Measurements from ENCODE around the gene ALDH3A2. TPM values are rescaled to one million over a fixed set of nuclear protein-coding genes. Genes with fewer than 3 reads are reported as not detected.

The ALDH3A2 gene
- 45.2 and 46.3 TPM in 2 replicates for total RNA-seq (2014; rRNA removed; shearing (Covaris generic))
- polyA plus RNA-seq (2015; cell fraction: cytosol; rRNA removed), result 30.6 and 43.4 TPM in 2 replicates
- polyA plus RNA-seq (2015; cell fraction: nucleus; rRNA removed), result 31.0 and 48.1 TPM in 2 replicates

DNA sequence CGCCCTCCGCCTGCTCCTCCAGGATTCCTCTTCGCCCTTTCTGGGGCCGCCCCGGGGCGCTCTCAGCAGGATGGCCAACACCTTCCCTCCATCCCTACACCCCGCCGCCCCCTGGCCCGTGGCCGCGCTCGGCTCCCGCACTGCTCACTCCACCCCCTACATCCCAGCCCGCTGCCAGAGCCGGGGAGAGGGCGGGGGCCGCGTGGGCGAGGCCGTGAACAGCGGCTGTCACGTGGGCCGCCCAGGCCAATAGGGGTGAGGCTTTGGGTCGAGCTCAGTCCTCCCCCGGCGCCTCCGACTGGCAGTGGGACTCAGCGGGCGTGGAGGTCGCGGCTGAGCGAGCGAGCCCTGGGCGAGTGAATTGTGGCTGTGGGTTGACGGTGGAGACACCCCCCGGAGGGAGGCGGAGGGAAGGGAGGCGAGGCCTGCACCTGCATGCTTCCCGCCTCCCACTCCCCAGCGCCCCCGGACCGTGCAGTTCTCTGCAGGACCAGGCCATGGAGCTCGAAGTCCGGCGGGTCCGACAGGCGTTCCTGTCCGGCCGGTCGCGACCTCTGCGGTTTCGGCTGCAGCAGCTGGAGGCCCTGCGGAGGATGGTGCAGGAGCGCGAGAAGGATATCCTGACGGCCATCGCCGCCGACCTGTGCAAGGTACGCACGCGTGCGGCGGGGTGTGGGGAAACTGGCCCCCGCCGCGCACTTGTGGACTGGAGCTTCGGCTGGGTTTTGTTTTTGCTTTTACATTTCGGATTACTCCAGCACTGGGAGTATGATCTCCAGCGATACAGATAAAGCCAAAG is at the start of gene ALDH3A2:
Gene ALDH3A2 (plus strand): TSS at position 277 of the 799 bp plus-strand sequence. CDS start 221 bp downstream, at position 498.
- in situ Hi-C loops (cut with HindIII; ENCODE audit: low pct_unique_long_range_greater_than_20kb, low sequenced_read_pairs), result no loop called here
- peak; percentile 94 for DNase-seq (ENCODE audit: low read depth, low spot score)

DNA sequence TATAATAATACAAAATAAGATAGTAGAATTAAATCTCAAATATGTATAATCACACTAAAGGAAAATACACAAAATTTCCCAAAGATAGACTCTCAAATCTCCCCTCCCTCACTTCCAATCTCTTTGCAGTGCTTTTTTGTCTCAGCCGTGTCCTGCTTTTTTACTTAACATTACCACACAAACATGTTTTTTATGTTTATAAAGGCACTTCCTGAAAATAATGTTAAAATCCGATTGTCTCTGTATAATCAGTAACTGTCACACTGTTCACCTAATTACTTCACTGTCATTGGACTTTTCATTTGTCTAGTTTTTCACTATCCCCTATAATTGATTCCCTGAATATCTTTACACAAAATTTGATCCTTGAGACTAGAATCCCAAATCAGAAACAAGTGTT is 38.2 kb upstream of the ALDH3A2 start:
- DNase-seq (ENCODE audit: low read depth, low spot score), result no peak
- in situ Hi-C loops (cut with HindIII; ENCODE audit: low pct_unique_long_range_greater_than_20kb, low sequenced_read_pairs), result no loop called here

DNA sequence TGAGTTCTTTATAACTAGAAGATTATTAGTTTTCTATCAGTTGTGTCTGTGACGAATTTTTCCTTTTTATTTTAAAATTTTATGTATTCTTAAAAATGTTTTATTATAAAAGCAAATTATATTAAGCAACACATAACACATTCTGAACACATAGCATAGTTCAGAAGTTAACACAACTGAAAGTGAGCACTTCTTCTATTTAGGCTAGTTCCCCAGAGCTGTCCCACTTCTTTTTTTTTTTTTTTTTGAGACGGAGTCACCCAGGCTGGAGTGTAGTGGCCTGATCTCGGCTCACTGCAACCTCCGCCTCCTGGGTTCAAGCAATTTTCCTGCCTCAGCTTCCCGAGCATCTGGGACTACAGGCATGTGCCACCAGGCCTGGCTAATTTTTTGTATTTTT is 37.7 kb upstream of the ALDH3A2 start:
- in situ Hi-C loops (cut with HindIII; ENCODE audit: low pct_unique_long_range_greater_than_20kb, low sequenced_read_pairs), result no loop called here
- DNase-seq (ENCODE audit: low read depth, low spot score), result no peak

DNA sequence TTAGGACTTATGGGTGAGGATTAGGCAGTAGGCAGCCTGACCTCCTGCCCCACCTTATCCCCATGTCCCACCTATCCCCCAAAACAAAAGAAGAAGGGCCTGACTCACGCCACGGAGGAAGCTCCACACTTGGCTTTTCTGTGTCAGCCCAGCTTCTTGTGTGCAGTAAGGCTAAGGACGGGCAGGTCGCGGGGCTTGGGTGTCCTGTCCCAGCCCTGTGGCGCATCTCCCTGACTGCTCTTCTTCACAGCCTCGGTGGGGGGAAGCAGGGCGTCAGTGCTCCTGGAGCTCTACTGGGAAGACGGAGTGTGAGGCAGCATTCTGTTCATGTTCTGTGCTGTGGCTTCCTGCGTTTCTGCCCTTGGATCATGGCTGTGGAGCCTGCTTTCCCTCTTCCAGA is 34.6 kb upstream of the ALDH3A2 start:
- in situ Hi-C loops (cut with HindIII; ENCODE audit: low pct_unique_long_range_greater_than_20kb, low sequenced_read_pairs), result no loop called here
- no peak for DNase-seq (ENCODE audit: low read depth, low spot score)

GRCh38 chr17:19614900-19615299 is 33.7 kb upstream of the ALDH3A2 start:
- in situ Hi-C loops (cut with HindIII; ENCODE audit: low pct_unique_long_range_greater_than_20kb, low sequenced_read_pairs), result no loop called here

DNA sequence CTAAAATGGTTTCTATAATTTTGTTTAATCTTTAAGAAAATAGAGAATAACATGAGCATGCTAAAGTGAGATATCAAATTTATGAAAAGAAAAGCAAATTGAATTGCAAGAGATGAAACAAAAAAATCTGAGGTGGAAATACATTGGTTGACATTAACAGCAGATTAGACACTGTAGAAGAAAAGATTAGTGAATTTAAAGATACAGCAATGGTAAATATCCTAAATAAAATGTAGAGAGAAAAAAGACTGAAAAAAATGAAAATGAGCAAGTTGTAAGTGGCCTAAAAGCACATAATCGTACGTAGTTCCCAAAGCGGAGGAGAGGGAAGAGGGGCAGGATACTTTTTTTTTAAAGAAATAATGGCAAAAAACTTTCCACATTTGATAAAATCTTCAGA is 30.5 kb upstream of the ALDH3A2 start:
- DNase-seq (ENCODE audit: low read depth, low spot score), result no peak
- in situ Hi-C loops (cut with HindIII; ENCODE audit: low pct_unique_long_range_greater_than_20kb, low sequenced_read_pairs), result no loop called here

More at GRCh38 chr17:19614900-19615299, 33.7 kb upstream of the ALDH3A2 start:
- no peak for DNase-seq (ENCODE audit: low read depth, low spot score)

DNA sequence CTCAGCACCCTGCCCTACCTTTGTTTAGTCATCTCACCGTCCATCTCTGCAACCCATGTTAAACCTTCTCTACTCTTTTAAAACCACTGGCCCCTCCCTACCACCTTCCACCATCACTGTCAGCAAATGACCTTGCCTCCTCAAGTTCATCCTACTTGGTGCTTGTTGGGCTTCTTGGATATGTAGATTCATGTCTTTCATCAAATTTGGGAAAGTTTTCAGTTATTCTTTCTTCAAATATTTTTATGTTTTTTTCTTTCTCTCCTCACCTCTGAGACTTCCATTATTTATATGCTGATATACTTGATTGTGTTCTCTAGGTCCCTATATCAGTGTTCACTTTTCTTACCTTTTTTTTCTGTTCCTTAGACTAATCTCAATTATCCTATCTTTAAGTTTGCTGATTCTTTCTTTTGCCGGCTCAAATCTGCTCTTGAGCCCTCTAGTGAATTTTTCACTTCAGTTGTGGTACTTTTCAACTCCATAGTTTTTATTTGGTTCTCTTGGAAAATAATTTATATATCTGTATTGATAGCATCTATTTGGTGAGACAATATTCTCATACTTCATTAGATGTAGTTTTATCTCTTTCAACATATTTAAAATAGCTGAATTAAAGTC is 28.7 kb upstream of the ALDH3A2 start:
- DNase-seq (ENCODE audit: low read depth, low spot score), result no peak
- in situ Hi-C loops (cut with HindIII; ENCODE audit: low pct_unique_long_range_greater_than_20kb, low sequenced_read_pairs), result no loop called here

DNA sequence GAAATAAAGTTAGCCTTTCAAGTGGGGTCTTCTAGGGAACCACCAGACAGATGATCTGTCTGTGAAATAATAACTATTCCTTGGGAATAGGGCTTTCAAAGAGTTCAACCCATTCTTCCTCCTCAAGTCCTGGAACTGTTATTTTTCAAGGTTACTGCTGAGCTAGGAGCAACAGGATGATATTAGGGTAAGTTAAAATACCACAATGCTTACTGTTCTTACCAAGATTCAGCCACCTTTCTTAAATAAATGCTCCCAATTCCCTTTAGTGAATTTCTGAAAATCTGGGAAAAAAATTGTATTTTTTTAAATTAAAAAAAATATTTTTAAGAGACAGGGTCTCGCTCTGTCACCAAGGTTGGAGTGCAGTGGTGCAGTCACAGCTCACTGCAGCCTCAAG is 26.9 kb upstream of the ALDH3A2 start:
- DNase-seq (ENCODE audit: low read depth, low spot score), result no peak
- in situ Hi-C loops (cut with HindIII; ENCODE audit: low pct_unique_long_range_greater_than_20kb, low sequenced_read_pairs), result no loop called here

DNA sequence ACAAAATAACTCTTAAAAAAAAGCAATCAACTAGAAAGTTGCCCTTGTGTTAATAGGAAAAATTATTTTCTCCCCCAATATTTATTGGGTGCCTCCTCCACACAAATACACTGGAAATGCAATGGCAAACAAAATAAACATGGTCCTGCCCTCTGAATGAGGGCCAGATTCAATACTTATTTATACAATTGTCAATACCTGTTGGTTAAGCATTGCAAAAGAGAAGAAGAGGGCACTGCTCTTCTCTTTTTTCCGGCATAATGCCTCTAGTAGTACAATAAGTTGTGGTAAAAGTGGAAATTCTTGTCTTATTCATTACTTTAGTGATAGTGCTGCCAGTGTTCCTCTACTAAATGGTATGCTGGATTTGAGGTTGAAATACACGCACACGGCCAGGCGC is 22.5 kb upstream of the ALDH3A2 start:
- in situ Hi-C loops (cut with HindIII; ENCODE audit: low pct_unique_long_range_greater_than_20kb, low sequenced_read_pairs), result no loop called here
- no peak for DNase-seq (ENCODE audit: low read depth, low spot score)

GRCh38 chr17:19629449-19629848 is 19.1 kb upstream of the ALDH3A2 start:
- in situ Hi-C loops (cut with HindIII; ENCODE audit: low pct_unique_long_range_greater_than_20kb, low sequenced_read_pairs), result no loop called here
- DNase-seq (ENCODE audit: low read depth, low spot score), result no peak

GRCh38 chr17:19630035-19630434 is 18.5 kb upstream of the ALDH3A2 start:
- DNase-seq (ENCODE audit: low read depth, low spot score), result no peak
- in situ Hi-C loops (cut with HindIII; ENCODE audit: low pct_unique_long_range_greater_than_20kb, low sequenced_read_pairs), result no loop called here

DNA sequence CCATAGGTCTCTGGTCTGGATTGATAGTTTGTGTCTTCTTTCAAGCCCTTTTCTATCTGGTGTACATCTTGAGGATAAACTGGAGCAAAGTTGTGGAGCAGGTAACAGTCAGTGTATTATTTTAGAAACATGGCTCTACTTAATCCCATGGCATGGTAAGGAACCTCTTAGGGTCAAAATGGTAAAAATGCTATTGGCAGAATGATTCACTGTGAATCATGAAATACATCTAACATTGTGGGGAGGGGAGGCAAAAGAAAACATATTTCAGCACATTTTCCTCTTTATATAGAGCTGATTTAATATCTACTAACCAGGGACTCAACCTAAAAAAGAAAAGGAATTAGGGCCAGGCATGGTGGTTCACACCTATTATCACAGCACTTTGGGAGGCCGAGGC is 17.9 kb upstream of the ALDH3A2 start:
- in situ Hi-C loops (cut with HindIII; ENCODE audit: low pct_unique_long_range_greater_than_20kb, low sequenced_read_pairs), result no loop called here
- DNase-seq (ENCODE audit: low read depth, low spot score), result no peak

GRCh38 chr17:19631905-19632304 is 16.6 kb upstream of the ALDH3A2 start:
- in situ Hi-C loops (cut with HindIII; ENCODE audit: low pct_unique_long_range_greater_than_20kb, low sequenced_read_pairs), result no loop called here
- DNase-seq (ENCODE audit: low read depth, low spot score), result no peak

DNA sequence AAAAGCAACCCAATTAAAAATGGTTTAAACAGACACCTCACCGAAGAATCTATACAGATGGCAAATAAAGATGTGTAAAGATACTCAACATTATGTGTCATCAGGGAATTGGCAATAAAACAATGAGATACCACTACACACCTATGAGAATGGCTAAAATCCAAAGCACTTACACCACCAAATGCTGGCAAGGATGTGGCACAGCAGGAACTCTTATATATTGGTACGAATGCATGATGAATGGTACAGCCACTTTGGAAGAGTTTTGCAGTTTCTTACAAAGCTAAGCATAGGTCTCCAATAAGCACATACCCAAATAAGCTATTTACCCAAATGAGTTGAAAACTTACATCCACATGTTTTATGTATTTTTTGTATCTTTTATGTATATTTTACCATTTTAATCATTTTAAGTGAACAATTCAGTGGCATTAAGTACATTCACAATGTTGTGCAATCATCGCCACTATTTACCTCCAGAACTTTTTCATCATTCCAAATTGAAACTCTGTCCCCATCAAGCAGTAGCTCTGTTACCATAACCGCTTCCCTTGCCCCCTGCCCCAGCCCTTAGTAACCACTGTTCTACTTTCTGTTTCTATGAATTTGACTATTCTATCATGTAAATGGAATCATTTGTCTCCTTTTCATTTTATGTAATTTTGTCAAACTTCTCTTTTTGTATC is 6.7 kb upstream of the ALDH3A2 start:
- in situ Hi-C loops (cut with HindIII; ENCODE audit: low pct_unique_long_range_greater_than_20kb, low sequenced_read_pairs), result no loop called here
- no peak for DNase-seq (ENCODE audit: low read depth, low spot score)

DNA sequence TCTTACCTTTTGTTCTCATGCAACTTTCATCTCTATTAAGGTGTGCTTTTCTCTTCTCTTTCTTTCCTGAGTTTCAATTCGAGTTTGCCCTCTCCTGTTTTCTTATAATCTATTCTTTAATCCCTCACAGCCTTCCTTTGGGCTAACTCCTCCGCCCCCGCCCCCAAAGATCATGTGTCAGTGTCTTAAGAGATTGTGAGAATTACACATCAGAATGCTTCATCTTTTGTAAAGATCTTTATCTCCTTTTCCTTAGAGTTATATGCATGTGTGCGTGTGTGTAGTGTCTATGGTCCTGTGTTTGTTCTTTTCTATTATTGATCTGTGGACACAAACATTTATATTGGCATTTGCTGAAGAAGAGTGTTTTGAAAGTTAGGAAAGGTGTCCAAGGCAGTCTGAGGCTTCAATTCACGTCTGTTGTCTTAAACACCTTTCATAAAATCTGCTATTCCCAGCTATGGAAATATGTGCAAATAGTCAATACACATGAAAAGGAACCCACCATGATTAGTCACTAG is 6.1 kb upstream of the ALDH3A2 start:
- DNase-seq (ENCODE audit: low read depth, low spot score), result no peak
- in situ Hi-C loops (cut with HindIII; ENCODE audit: low pct_unique_long_range_greater_than_20kb, low sequenced_read_pairs), result no loop called here

GRCh38 chr17:19644493-19645210 is 3.9 kb upstream of the ALDH3A2 start:
- in situ Hi-C loops (cut with HindIII; ENCODE audit: low pct_unique_long_range_greater_than_20kb, low sequenced_read_pairs), result no loop called here

DNA sequence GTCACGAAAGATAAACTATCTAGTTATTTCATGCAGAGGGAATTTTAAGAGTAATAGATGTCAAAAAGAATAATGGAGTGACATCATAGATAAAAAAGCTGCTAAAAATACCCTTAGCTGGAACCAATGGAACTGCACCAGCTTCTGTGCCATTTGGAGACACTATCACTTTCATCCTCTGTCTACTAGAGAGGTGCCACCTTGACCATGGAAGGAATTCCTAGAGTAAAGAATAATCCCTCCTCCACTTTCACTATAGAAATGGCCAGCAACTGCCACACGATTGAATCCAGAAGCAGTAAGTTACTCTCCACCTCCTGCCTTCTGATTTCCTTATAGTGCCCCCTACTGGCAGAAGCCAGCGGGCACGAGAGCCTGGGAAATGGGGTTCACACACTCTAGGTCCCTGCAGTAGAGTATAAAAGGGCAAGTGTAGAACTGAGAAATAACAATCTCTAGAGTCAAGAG is 2.8 kb upstream of the ALDH3A2 start:
- DNase-seq (ENCODE audit: low read depth, low spot score), result peak; percentile 81
- in situ Hi-C loops (cut with HindIII; ENCODE audit: low pct_unique_long_range_greater_than_20kb, low sequenced_read_pairs), result no loop called here

More at GRCh38 chr17:19644493-19645210, 3.9 kb upstream of the ALDH3A2 start:
- DNase-seq (ENCODE audit: low read depth, low spot score), result no peak

All from SK-MEL-5 (cell line).